OCI-M2 (cell line): ENCODE measurements around the gene DPYSL5.
A peak's percentile ranks its signal among the peaks of the same experiment; 100 is the strongest.

Experiments used
- DNase-seq: peaks from one replicate; lab custom pipeline; 2025; ENCODE audit not compliant: unreplicated experiment; lab: John Stamatoyannopoulos, UW

The DPYSL5 gene

DNA sequence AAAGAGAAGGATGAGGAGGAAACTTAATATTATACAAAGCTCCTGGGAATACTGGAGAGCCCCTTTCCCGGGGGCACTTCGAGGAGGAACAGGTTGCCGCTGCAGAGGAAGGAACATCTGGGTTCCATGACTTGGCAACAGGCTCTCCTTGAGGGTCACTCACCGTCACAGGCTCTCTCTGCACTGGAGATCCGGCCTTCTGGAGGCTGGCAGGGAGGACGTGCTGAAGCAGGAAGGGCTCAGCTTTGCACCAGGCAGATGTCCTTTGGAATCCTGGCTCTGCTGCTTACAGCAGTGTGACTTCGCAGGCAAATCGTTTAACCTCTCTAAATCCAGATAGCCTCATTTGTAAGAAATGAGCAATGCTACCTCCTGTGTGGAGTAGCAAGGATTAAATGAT, 2.9 kb upstream of the DPYSL5 start:
- DNase-seq = no peak

DNA sequence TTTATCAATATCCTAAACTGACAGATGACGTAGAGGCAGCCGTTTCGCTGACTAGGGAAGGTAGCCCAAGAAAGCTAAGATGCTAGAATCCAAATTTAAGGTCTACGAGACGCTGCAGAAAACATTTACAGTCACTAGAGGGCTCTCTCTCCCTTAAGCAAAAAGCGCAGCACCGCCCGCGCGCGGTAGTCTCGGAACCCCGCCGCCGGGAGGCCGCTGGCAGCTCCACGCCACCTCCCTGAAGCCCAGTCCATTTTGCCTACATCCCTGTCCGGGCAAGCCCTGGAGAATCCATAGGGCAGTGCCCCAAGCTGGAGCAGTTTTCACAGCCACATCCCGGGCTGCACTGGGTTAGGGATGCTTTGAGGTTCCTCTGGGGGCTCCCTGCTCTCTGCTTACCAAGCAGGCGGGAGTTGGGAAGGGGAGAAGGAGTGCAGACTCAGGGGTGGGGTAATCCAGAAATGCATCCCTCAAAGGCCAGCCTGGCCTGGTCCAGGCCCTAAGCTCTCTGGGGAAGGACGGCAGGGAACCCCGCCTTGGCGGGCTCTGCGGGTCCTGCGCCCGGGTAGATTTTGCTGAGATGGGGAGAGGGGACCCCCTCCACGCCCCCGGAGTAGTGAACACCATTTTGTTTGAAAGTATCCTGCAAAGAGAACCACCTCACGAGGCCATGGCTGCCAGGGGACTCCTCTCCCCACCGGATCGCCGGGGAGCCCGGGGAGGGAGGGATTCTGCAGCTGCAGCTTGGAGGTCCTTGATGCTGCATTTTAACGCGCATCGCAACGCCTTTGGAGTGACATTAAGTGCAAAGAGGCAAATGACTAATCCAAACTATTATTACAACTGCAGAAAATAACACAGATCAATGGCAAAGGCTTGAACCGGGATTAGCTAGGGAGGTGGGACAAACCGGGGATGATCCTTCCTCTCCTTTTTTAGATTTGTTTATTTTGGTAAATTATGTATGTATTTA, 1.3 kb upstream of the DPYSL5 start:
- DNase-seq = peak; percentile 17

DNA sequence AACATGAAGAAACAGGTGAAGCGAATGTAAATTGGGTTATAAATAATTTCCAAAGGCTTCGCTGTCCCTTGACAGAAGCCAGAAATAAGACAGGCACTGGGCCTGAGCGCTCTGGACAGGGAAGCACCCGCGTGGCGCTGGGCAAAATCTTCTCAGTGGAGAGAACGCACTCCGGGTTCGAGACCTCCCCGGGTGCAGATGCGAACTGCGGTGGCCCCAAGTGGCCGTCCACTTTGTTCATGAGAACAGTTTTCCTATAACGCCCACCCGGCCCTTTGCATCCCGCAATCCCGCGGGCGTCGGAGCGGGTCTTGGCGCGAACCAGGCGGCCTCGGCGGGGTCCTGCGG, 651 bp upstream of the DPYSL5 start:
- no peak for DNase-seq

DNA sequence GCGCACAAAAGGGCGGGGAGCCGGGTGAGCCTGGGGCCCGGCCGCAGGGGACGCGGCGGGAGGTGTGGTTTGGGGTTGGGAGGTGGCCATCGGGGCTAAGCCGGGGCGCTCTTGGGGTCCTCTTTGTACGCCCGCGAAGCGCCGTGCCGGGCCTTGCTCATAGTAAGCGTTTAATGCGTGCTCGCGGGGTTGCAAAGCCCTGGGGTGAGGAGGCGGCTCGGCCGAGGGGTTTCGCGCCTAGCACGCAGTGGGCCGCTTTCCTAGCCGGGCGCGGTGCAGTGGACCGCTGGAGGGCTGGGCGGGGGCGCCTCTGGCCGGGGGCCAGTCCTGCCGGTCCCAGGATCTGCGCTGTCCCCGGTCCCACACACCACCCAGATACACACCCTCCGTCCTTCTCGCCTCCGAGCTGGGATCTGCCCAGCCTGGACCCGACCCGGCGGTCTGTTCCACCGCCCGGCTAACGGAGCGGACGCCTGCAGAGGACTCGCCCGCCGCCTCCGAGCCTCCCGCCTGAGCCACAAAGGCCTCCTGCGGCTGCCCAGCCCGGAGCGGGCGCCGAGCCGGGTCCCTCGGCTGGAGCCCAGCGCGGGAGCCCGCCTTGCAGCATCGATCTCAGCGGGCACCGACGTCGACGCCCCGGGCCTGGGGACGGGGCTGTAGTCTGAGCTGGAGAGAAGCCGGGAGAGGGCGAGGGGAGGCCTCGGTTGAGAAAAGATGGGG, 564 bp downstream of the DPYSL5 start:
- no peak for DNase-seq

DNA sequence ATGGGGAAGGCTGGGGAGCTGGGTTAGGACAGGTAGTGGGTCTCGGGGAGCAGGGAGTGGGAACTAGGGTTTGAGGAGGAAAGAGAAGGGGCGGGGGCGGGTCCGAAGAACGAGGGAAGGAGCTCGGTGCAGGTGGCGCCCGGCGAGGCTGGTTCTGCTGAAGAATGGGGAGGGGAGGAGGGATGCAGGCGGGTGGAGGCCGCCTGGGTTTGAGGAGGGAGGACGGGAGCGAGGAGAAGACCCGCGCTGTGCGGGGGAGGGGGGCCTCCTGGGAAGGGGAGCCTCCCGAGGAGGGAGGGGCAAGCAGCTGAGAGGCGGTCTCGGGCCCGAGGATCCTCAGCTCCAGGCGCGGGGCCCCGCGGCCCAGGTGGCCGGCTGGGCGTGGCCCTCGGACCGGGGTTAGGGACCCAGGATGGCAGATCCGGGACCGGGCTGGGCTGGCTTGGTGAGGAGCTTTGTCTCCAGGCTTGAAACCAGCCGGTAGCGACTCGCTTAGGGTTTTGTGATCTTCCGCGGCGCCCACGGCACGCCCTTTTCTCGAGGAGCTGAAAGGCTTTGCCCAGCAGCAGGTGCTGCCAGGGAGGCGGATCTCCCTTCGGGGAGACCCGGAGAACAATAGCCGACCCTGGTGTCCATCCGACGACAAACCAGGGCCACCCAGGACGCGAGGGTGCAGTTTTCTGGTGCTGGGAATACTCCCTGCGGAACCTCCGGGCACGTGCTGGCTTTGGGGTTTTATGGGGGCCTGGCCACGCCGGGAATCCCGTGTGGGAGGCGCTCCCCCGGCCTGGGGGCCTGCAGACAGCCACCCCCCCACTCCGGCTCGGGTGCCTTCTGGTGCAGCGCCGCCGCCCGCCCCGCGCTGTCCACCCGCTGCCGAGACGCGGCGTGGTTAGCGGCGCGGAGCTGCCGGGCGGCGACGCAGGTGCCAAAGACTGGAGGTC, 1.4 kb downstream of the DPYSL5 start:
- DNase-seq = no peak

DNA sequence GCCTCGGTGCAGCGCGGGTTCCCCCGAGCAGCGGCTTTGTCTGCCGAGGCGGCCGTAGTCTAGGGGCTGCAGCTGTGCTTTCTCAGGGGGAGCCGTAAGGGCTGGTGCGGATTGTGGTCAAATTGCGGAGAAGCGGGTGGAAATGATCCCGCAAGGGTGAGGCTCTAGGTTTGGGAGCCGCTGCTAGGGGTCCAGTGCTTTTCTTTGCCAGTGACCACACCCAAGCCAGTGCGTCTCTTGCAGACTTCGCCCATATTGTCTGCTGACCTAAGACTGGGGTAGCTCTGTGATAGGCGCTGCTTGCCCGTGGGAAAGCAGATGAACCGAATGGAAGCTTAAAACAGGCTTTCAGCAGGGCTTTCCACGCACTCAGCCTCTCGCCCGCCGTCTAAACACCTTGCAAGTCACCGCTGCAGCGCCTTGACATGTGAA, 2.1 kb downstream of the DPYSL5 start:
- DNase-seq = no peak

DNA sequence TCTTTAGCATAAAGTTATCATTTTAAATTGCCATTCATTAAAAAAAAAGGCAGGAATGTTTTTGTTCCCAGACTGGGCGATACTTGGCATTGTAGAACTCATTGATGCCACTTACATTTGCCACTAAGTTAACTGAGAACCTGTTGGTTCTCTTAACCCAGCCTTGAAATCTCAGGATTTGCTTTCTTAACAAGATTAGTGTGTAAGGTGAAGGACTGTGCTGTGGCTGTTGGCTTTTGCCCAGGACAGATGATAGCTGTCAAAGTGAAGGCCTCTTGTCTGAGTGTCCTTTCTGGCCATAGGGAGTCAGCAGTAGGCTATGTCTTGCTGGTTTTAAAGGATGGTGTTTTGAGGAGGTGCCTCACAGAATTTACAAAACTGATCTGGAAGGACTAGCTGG, 2.6 kb downstream of the DPYSL5 start:
- DNase-seq = no peak

DNA sequence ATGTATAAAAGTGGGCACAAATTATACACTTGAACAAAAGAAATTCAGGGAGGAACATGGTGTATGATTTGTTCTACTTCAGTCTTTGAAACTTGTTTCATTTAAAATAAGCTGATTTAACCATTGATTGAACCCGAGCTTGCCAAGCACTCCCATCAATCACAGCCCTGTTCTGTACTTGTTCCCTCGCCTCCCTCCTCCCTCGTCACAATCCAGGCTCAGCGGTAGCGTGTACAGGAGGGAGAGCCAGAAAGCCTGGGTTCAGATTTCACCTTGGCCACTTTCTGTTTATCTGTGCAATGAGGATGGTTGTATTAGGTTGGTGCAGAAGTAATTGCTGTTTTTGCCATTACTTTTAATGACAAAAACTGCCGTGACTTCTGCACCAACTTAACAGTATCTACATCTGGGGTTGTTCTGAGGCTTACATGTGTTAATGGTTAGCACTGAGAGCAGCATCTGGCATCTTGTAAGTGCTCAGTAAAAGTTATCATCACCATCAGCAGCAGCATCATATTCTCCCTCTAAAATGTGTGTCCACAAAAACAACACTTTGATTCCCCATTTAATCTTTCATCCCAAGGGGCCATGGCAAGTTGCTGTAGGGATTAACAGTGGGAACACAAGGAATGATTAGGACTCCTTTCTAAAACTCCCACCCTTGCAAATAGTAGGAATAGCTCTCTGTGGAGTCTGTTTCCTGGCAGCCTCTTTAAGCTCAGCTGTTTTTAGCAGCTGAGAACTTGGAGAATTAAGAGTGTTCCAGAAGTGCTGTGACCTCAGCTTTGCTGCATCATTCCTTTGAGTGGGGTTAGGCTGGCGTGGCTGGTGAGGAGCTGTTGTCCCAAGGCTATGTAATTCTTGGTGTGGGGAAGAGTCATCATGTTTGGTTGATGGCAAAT, 4.7 kb downstream of the DPYSL5 start:
- no peak for DNase-seq

DNA sequence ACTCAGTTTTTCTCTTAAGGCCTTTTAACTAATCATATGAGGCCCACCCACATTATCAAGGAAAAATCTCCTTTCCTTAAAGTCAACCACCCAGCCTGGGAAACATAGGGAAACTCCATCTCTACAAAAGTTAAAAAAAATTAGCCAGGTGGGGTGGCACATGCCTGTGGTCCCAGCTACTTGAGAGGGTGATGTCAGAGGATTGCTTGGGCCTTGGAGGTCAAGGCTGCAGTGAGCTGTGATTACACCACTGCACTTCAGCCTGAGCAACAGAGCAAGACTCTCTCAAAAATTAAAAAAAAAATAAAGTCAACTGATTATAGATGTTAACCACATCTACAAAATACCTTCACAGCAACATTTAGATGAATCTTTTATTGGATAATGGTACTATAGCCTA, 5.8 kb downstream of the DPYSL5 start:
- DNase-seq = no peak

DNA sequence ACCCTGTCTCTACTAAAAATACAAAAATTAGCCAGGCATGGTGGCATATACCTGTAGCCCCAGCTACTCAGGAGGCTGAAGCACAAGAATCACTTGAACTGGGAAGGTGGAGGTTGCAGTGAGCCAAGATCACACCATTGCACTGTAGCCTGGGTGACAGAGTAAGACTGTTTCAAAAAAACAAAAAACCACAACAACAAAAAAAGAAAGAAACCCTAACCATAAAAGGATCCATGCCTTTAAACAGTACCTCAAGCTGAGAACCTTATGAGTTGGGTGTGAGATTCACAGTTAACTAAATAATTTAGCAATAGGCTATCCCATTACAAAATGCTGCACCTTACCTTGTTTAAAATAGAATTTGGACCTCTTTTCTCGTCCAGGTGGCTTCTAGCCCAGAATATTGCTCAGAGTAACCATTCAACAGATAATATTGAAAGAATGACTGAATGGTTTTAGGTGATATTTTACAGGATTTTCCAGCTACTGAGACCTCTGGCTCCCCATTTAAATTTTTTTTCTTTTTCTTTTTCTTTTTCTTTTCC, 6.4 kb downstream of the DPYSL5 start:
- no peak for DNase-seq

DNA sequence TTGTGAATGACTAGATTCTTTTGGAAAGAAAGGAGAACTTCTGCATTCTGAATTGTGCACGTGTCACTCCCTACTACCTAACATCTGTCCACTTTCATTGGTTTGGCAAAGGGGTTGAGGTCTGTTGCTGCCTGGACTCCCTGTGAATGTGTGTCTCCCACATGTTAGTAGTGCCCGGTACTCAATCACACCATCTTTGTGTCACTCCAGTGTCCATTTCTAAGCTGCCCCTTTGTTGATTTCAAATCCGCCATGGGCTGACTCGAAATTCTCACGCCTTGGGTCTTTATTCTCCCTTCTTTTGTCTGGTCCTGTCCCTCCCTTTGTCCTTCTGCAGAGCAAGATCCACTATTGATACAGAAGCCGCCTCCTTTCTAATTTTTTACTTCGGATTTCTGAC, 7.5 kb downstream of the DPYSL5 start:
- no peak for DNase-seq

DNA sequence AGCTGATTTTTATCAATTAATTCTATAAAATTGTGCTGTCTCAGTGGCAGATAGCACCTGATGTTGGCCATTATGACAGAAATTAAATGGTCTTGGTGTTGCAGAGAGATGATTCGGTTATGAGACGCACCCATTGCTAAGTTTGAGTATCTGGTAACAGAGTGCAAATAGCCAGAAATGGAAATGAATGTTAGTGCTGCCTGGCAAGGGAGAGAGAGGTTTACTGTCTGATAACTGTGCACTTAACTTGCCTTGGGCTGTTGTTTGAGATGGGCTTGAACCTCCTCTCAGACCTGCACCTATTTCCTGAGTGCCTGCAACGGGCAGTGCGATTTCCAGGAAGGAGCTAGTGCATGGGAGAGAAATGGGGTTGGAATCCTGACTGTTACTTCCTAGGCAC, 11.7 kb downstream of the DPYSL5 start:
- DNase-seq = no peak

DNA sequence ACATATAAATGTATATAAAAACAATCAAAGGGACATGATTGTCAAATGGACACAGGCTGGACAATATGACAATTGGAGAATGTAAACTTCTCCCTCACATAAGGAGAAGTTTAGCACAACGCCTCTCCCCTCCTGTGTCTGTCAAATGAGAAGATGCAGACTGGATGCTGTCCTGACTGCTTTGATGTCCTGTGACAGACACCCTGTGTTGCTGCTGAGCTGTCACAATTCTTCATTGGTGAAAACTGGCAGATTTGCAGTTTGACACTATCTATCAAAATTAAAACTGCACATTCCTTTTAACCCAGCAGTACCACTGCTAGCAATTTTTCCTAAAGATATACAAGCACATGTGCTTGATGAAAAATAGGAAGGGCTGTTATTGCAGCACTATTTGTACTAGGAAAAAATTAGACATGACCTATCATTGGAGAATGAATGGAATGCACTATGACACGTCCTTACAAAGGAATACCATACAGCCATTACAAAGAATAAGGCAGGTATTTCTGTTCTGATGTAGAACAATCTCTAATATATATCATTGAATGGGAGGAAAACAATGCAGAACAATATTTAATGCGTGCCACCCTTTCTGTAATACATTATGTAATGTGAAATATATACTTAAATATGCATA, 12.4 kb downstream of the DPYSL5 start:
- DNase-seq = no peak

DNA sequence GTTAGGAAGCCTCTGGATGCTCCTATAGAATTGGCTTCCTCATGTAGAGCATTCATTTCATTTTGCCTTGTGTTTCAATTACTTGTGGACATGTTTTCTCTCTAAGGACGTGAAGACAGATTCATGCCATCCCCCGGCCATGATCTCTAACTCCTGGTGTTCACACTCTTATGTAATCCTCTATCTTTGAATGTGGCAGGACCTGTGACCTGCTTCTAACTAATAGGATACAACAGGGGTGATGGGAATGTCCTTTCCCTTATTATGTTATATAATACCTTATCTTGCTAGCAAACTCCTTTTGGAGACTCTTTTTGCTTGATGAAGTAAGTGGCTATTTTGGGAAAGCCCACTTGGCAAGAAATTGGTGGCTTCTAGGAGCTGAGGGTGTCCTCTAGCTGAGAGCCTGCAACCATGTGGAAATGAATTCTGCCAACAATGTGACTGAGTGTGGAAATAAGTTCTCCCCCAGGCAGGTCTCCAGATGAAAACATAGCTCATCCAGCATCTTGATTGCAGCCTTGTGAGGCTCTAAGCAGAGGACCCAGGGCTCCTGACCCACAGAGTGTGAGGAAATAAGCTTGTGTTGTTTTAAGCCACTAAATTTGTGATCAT, 13.8 kb downstream of the DPYSL5 start:
- DNase-seq = no peak

DNA sequence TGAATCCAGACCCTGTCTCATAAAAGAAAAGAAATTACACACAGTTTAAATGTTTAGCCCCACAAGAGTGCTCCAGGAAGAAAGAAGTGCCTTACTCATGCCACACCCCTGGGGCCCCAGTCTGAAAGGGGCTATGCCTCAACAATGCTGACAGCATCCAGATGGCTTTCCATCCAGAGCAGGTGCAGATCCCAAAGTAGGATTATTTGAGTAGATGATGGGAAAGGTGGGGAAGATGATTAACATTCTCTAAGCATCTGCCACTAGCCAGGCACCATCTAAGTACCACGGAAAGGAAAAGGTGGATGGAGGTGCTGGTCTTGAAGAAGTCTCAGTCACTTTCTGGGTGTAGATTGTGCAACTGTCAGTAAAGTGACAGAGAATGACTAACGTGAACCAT, 16.3 kb downstream of the DPYSL5 start:
- no peak for DNase-seq

DNA sequence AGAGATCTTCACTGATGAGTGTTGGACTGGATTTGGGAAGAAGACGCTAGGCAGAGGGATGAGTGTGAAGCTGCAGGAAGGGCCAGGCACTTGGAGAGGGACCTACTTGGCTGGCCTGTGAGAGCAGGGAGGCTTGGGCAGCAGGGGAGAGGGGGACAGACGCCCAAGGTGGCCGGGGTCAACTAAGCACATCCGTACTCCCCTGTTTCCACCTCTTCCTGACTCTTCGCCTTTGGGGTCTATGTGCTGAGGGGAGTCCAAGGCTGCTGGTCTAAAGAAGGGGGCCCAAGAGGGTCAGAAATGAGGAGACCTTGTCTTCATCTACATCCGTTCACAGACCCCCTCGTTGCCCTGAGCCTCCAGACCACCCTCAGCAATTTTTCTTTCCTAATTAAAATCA, 16.7 kb downstream of the DPYSL5 start:
- DNase-seq = no peak

DNA sequence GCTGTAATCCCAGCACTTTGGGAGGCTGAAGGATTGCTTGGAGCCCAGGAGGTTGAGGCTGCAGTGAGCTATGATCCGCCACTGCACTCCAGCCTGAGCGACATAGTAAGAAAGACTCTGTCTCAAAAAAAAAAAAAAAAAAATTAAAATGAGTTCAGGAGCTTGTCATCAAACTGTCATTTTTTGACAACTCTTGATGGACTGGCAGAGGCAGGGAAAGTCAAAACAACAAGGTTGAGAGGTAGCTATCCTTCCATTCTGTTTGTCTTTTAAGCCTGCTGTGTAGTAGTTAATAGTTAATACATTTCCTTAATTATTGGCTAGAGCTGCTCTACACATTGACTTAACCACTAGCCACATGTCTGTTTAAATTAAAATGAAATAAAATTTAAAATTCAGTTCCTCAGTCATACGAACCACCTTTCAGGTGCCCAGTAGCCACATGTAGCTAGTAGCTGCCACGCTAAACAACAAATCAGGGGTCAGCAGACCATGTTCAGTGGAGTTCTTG, 22.7 kb downstream of the DPYSL5 start:
- no peak for DNase-seq

DNA sequence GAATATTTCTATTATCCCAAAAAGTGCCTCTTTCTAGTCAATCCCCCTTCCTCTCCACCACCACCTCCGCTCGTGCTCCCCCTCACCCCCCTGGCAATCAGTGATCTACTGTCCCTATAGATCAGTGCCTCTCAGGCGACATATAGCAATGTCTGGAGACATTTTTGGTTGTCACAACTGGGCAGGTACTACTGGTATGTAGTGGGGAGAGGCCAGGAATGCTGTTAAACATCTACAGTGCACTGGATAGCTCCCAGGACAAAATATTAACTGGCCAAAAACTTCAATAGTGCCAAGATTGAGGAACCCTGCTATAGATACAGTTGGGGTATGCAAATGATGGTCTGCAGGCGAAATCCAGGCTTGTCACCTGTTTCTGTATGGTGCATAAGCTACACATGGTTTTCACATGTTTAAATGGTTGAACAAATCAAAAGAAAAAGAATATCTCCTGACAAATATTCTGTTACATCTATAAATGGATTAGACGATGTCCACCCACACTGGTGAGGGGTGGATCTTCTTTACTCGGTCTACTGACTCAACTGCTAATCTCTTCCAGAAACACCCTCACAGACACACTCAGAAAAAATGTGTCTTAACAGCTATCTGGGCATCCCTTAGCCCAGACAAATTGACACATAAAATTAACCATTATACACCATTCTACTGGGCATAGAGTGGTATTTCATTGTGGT, 25.5 kb downstream of the DPYSL5 start:
- no peak for DNase-seq
